K562 (cell line): ENCODE measurements around the gene SMIM12. TPM values are rescaled to one million over a fixed set of nuclear protein-coding genes. Genes with fewer than 3 reads are reported as not detected.

Experiments used
- ATAC-seq: fragments of 200-7000 bp; cut with Tn5 transposase; 3 replicates; pipeline ENCODE4 v1.9.1; 2020; ENCODE audit warnings: moderate library complexity
- BruUV-seq: library from RNA; stranded (reverse); fragments of 400-500 nt; replicated peaks from 2 replicates; lab custom pipeline; 2021; lab: Mats Ljungman, UMichigan
- CTCF ChIA-PET: fragments of 300-600 bp; formaldehyde crosslinking; extraction: SDS; loops from one replicate; lab custom pipeline; 2021; ENCODE audit warnings: low intra/inter-chr PET ratio; lab: Yijun Ruan, JAX
- POLR2A ChIA-PET: fragments of 300-600, 350-650 bp; sonication (Branson Sonifier 250); formaldehyde crosslinking; extraction: SDS; loops from one replicate; lab custom pipeline; 2021; ENCODE audit warnings: antibody characterized with exemption, inconsistent platforms; lab: Yijun Ruan, JAX
- DNase-seq, 4 experiments: peaks; one replicate each; pipeline versions ENCODE4 v3.0.0 to v3.0.0-alpha.2; 2011 to 2018; ENCODE audit warnings: low spot score in 3 of 4, mixed read lengths in 3 of 4; ENCODE audit errors: extremely low read depth in 1 of 4
- FAIRE-seq: peaks from 2 replicates; lab custom pipeline; 2011; peaks lifted over from hg19 to GRCh38; lab: Jason Lieb, UNC
- H2AFZ ChIP-seq: 2 replicates; pipeline ENCODE4 v1.6.0; 2011; ENCODE audit warnings: low read depth, low read length, control low read depth, inconsistent platforms
- H3K27ac ChIP-seq: fragments of 200-600 bp; 3 replicates; pipeline ENCODE4 v1.8.0; 2011; ENCODE audit warnings: low read depth, mild to moderate bottlenecking, control low read depth, inconsistent platforms, low read length, moderate library complexity, mixed read lengths; ENCODE audit errors: extremely low read depth
- H3K27me3 ChIP-seq, 2 experiments: fragments of 300-600 bp in 1 of 2; 2 replicates in 1 of 2; 3 replicates in 1 of 2; pipeline versions ENCODE4 v1.6.0 to v1.8.0; 2011; ENCODE audit warnings: inconsistent platforms in 2 of 2, low read length in 2 of 2, mild to moderate bottlenecking in 1 of 2, mixed read lengths in 1 of 2, moderate library complexity in 1 of 2; ENCODE audit not compliant: control insufficient read depth in 2 of 2, insufficient read depth in 2 of 2
- H3K36me3 ChIP-seq: fragments of 300-600 bp; 3 replicates; pipeline ENCODE4 v1.8.0; 2011; ENCODE audit warnings: mild to moderate bottlenecking, low read length, inconsistent platforms; ENCODE audit not compliant: control insufficient read depth, insufficient read depth
- H3K4me1 ChIP-seq, 2 experiments: fragments of 200-600 bp in 1 of 2; replicated peaks in 1 of 2; 2 replicates in 1 of 2; 3 replicates in 1 of 2; pipeline versions ENCODE4 v1.5.1 to v1.8.0; 2011; ENCODE audit warnings: inconsistent platforms in 2 of 2, low read length in 2 of 2, mild to moderate bottlenecking in 1 of 2, mixed read lengths in 1 of 2, moderate library complexity in 1 of 2; ENCODE audit not compliant: control insufficient read depth in 2 of 2, insufficient read depth in 2 of 2
- H3K4me2 ChIP-seq: 2 replicates; pipeline ENCODE4 v1.6.1; 2011; ENCODE audit warnings: low read length, control low read depth, inconsistent platforms, mixed read lengths; ENCODE audit not compliant: insufficient read depth
- H3K4me3 ChIP-seq: fragments of 200-600 bp; sonication (generic), shearing (Covaris generic); 2 replicates; pipeline ENCODE4 v1.5.1; 2016; ENCODE audit warnings: control low read depth, inconsistent platforms
- H3K79me2 ChIP-seq: fragments of 200-600 bp; 3 replicates; pipeline ENCODE4 v1.8.0; 2011; ENCODE audit warnings: low read length, inconsistent platforms; ENCODE audit not compliant: control insufficient read depth, insufficient read depth
- H3K9ac ChIP-seq, 2 experiments: 2 replicates each; pipeline versions ENCODE4 v1.6.0 to v1.6.1; 2011; ENCODE audit warnings: low read depth in 2 of 2, low read length in 2 of 2, control low read depth in 1 of 2, inconsistent platforms in 1 of 2, mild to moderate bottlenecking in 1 of 2, mixed read lengths in 1 of 2; ENCODE audit not compliant: insufficient read depth in 1 of 2
- H3K9me1 ChIP-seq: one replicate; pipeline ENCODE4 v1.6.0; 2011; ENCODE audit warnings: inconsistent platforms, mild to moderate bottlenecking, low read length, moderate library complexity; ENCODE audit not compliant: control insufficient read depth, insufficient read depth
- H3K9me3 ChIP-seq: replicated peaks from 2 replicates; pipeline ENCODE4 v1.5.1; 2011; ENCODE audit warnings: low read depth, low read length, inconsistent platforms; ENCODE audit not compliant: control insufficient read depth, insufficient read depth
- H4K20me1 ChIP-seq: replicated peaks from 2 replicates; pipeline ENCODE4 v1.6.1; 2011; ENCODE audit warnings: low read length, inconsistent platforms, mixed read lengths; ENCODE audit not compliant: control insufficient read depth, insufficient read depth
- CUX1 ChIP-seq: fragments of 200-800 bp; sonication (Bioruptor generic); IDR thresholded peaks from 2 replicates; pipeline ENCODE4 v1.6.1; 2016; ENCODE audit warnings: missing genetic modification characterization, missing compliant biosample characterization
- NFIC ChIP-seq: fragments of 450-650 bp; IDR thresholded peaks from 2 replicates; pipeline ENCODE4 v1.6.1; 2017; ENCODE audit warnings: mild to moderate bottlenecking, inconsistent platforms
- WGBS: fragments of 100-300 bp; shearing (Covaris generic); methylation state at CpG from one replicate; pipeline ENCODE4 v1.1.6; 2016; ENCODE audit warnings: low coverage, mixed read lengths; ENCODE audit not compliant: insufficient coverage; ENCODE audit errors: missing lambda C conversion rate; 5-methylcytosine and 5-hydroxymethylcytosine counted together
- in situ Hi-C: fragments of 300-500 bp; cut with MboI; formaldehyde crosslinking; loops from 4 replicates; pipeline ENCODE4 v1.15.0; 2018; ENCODE audit warnings: inconsistent platforms, mixed read lengths
- intact Hi-C: fragments of 100-400 bp; cut with micrococcal nuclease; formaldehyde crosslinking; loops from 2 replicates; pipeline ENCODE4 v1.14.2; 2022
- polyA plus RNA-seq, 8 experiments: library from polyadenylated mRNA; depleted of rRNA in 4 of 8; stranded (reverse) in 5 of 8; unstranded in 3 of 8; fragments of >200 nt; fragmentation: Nextera tagmentation in 2 of 8; fragmentation: Illumina TruSeq in 1 of 8; extraction: Ambion mirVana in 2 of 8; extraction: Trizol in 1 of 8; gene quantifications; 2 replicates each; pipeline versions ENCODE4 v1.2.1 to v1.2.3, GENCODE V29; 2011 to 2014; ENCODE audit warnings: inconsistent platforms in 1 of 8, missing spikeins in 1 of 8
- total RNA-seq, 7 experiments: library from RNA; depleted of rRNA in 6 of 7; stranded (reverse); fragments of >200 nt in 6 of 7; fragmentation: Illumina TruSeq in 2 of 7; extraction: Trizol in 2 of 7; gene quantifications; 2 replicates each; pipeline versions ENCODE4 v1.2.1 to v1.2.3, GENCODE V29; 2011 to 2021; ENCODE audit warnings: low replicate concordance in 1 of 7

Gene SMIM12
- total and polyA plus RNA-seq, 9 of the 15 experiments (the other 6 are each of a cell fraction or from before 2014, with no cell fraction given), result 51.7 to 112 (median 63.9) TPM

DNA sequence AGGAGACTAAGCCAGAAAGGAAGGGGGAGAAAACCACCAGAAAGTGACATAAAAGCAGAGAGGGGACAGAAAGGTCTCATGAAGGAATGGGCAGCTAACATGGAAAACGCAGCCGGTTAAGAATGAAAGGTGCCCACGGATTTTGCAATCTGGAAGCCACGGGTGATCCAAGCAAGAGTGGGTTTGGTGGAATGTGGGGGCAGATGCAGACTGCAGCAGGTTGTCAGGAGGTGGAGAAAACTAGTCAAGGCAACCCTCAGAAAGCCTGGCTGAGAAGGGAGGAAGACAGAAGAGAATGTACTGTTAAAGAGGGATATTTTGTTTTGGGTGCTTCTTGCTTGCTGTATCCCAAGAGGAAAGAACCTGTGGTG, 12.6 kb upstream of the SMIM12 start:
- Histone ChIP-seq H3K9me1 (no peaks in the 10 kb centered on the region), H3K9ac (no peak overlapping the region), H3K4me3 (no peak overlapping the region), H3K9me3 (no peaks in the 10 kb centered on the region), H3K79me2 (no peaks in the 10 kb centered on the region), H3K36me3 (no peaks in the 10 kb centered on the region), H4K20me1 (peaks cover 3% of the 10 kb centered on the region; the same call in 1 of the 2 replicates)
- POLR2A ChIA-PET, result no interaction called here
- intact Hi-C loops, result no loop called here
- no peak for ATAC-seq
- BruUV-seq, result no TSS peak
- no peak for DNase-seq
- TF ChIP-seq NFIC (0 out of 2 replicates have a peak, but pooled peaks have one; percentile 2), CUX1 (no peak)
- TF ChIP-seq, all 486 proteins: peak for 1
- CTCF ChIA-PET, result no interaction called here
- Histone ChIP-seq H3K4me1 (peaks cover 0 to 7% of the 10 kb centered on the region in 2 experiments; a peak in 1 of 5 replicates), H3K27me3 (peaks cover 75 to 83% of the 10 kb centered on the region in 2 experiments), H3K27ac (no peak overlapping the region), H3K4me2 (no peak overlapping the region), H2AFZ (no peak overlapping the region)
- in situ Hi-C loops, result no loop called here
- WGBS, result 2% methylated on average over 4 of the region's 4 CpGs
- FAIRE-seq, result no peak
